SK-N-SH (cell line): Measurements from ENCODE around the gene WFIKKN1.

ENCODE experiments used
- CHD2 ChIP-seq: fragments of 150-350 bp; IDR thresholded peaks from 2 replicates; pipeline ENCODE4 v1.6.1; 2018; ENCODE audit warnings: low read length; ENCODE audit not compliant: partially characterized antibody
- CTCF ChIP-seq: fragments of 200-600 bp; sonication (generic); IDR thresholded peaks from 2 replicates; pipeline ENCODE4 v1.6.1; 2017; ENCODE audit warnings: antibody characterized with exemption, mild to moderate bottlenecking, moderate library complexity
- EP300 ChIP-seq, 2 experiments: IDR thresholded peaks; 2 replicates each; pipeline versions ENCODE4 v1.4.0 to v1.6.1; 2012; ENCODE audit warnings: borderline replicate concordance in 1 of 2, low read depth in 1 of 2, low read length in 1 of 2
- MAX ChIP-seq: IDR thresholded peaks from 2 replicates; pipeline ENCODE4 v1.4.0; 2012; ENCODE audit warnings: low read depth
- NRF1 ChIP-seq: IDR thresholded peaks from 2 replicates; pipeline ENCODE4 v1.6.1; 2012; ENCODE audit warnings: low read depth, mild to moderate bottlenecking, low read length
- POLR2AphosphoS5 ChIP-seq: IDR thresholded peaks from 2 replicates; pipeline ENCODE4 v1.6.1; 2012; ENCODE audit warnings: low read depth, low read length
- REST ChIP-seq: IDR thresholded peaks from 2 replicates; pipeline ENCODE4 v1.6.1; 2012; ENCODE audit warnings: mild to moderate bottlenecking, low read depth, low read length, moderate library complexity
- TAF1 ChIP-seq: IDR thresholded peaks from 2 replicates; pipeline ENCODE4 v1.6.1; 2012; ENCODE audit warnings: low read depth, mild to moderate bottlenecking, low read length, moderate library complexity, borderline replicate concordance
- YY1 ChIP-seq: IDR thresholded peaks from 2 replicates; pipeline ENCODE4 v1.4.0; 2012; ENCODE audit warnings: low read depth, mild to moderate bottlenecking

GRCh38 chr16:645852-646678 is 15.3 kb downstream of the WFIKKN1 start:
- TF ChIP-seq YY1 (no peak), CTCF (no peak), REST (no peak), TAF1 (no peak), MAX (no peak), EP300 (IDR thresholded peaks at IDR 0.05; ENCODE audit: borderline replicate concordance in 1 of 2, low read depth in 1 of 2, low read length in 1 of 2) (no peak), CHD2 (no peak), POLR2AphosphoS5 (no peak), NRF1 (no peak)
